Effector memory CD4-positive, alpha-beta T cell (primary cell): ENCODE data around the gene MTRF1L.
A peak's percentile ranks its signal among the peaks of the same experiment; 100 is the strongest.

Experiments used
- DNase-seq, 3 donors: peaks; one replicate each; pipeline ENCODE4 v3.0.0-alpha.2; 2020
- H3K27ac ChIP-seq: 2 replicates; pipeline ENCODE4 v1.7.0; 2013; ENCODE audit warnings: mild to moderate bottlenecking, low read length, moderate library complexity; ENCODE audit not compliant: insufficient read depth, poor library complexity, severe bottlenecking
- H3K27me3 ChIP-seq: replicated peaks from 2 replicates; pipeline ENCODE4 v1.7.0; 2013; ENCODE audit warnings: mild to moderate bottlenecking, low read length; ENCODE audit not compliant: insufficient read depth, control insufficient read depth, poor library complexity, severe bottlenecking
- H3K36me3 ChIP-seq: 2 replicates; pipeline ENCODE4 v1.7.0; 2013; ENCODE audit warnings: mild to moderate bottlenecking, low read length, moderate library complexity; ENCODE audit not compliant: control insufficient read depth, insufficient read depth
- H3K4me1 ChIP-seq: 2 replicates; pipeline ENCODE4 v1.7.0; 2013; ENCODE audit warnings: low read length, mild to moderate bottlenecking; ENCODE audit not compliant: control insufficient read depth, insufficient read depth, poor library complexity, severe bottlenecking
- H3K4me3 ChIP-seq: 2 replicates; pipeline ENCODE4 v1.7.0; 2013; ENCODE audit warnings: low read length, low read depth, mild to moderate bottlenecking; ENCODE audit not compliant: insufficient read depth, poor library complexity, severe bottlenecking
- H3K9me3 ChIP-seq: 2 replicates; pipeline ENCODE4 v1.7.0; 2013; ENCODE audit warnings: mild to moderate bottlenecking, low read length, moderate library complexity; ENCODE audit not compliant: control insufficient read depth

Gene MTRF1L

GRCh38 chr6:153031335-153031955 lies 28.9 kb upstream of the MTRF1L start:
- no peaks in the 10 kb centered on the region for H3K9me3 ChIP-seq
- no peaks in the 10 kb centered on the region for H3K36me3 ChIP-seq
- H3K4me3 ChIP-seq: no peak overlapping the region
- DNase-seq: no peak
- H3K4me1 ChIP-seq: no peaks in the 10 kb centered on the region
- H3K27me3 ChIP-seq: no peaks in the 10 kb centered on the region
- H3K27ac ChIP-seq: no peak overlapping the region

- no peaks in the 10 kb centered on the region for H3K4me1 ChIP-seq
- H3K9me3 ChIP-seq: no peaks in the 10 kb centered on the region
- H3K36me3 ChIP-seq: no peaks in the 10 kb centered on the region
- no peaks in the 10 kb centered on the region for H3K27me3 ChIP-seq
- H3K4me3 ChIP-seq: no peak overlapping the region
- no peak for DNase-seq
- H3K27ac ChIP-seq: no peak overlapping the region
Observed at GRCh38 chr6:153028963-153029362, 26.5 kb upstream of the MTRF1L start.

DNA sequence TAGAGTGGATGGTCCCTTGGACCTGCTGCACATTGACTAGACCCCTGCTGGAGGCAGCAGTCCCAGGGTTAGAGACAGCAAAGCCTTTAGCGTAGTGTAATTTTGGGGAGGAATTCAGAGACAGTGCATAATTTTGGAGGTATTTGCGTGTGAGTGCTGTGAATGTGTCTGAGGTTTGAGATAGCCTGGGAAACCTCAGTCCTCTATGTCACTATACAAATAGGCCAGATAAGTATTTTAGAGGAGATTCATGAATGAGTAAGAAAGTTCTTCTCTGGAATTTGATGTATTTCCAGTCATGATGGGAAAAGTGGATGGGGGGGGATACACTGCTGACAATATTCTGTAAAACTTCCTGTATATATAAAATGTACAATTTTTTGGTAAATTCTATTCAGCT lies 25.8 kb upstream of the MTRF1L start:
- H3K27ac ChIP-seq: no peak overlapping the region
- H3K27me3 ChIP-seq: no peaks in the 10 kb centered on the region
- H3K9me3 ChIP-seq: no peaks in the 10 kb centered on the region
- H3K4me3 ChIP-seq: no peak overlapping the region
- no peak for DNase-seq
- H3K4me1 ChIP-seq: no peaks in the 10 kb centered on the region
- H3K36me3 ChIP-seq: no peaks in the 10 kb centered on the region

GRCh38 chr6:153027480-153027879 lies 25.0 kb upstream of the MTRF1L start:
- DNase-seq: no peak
- Histone ChIP-seq H3K27ac (no peak overlapping the region), H3K27me3 (no peaks in the 10 kb centered on the region), H3K9me3 (no peaks in the 10 kb centered on the region), H3K4me1 (no peaks in the 10 kb centered on the region), H3K36me3 (no peaks in the 10 kb centered on the region), H3K4me3 (no peak overlapping the region)

DNA sequence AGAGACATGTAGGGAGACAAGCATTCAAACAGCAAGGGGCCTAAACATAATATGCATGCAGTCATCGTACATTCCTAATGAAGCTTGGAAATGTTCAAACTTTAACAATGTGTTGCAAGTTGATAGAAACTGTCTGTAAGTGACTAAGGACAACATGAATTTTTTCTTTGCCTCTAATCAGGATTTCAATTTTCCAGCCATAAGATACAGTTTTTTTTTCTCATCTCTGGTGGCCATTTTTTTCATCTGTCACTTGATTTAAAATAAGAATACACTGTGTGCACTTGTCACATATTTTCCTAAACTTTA lies 22.2 kb upstream of the MTRF1L start:
- Histone ChIP-seq H3K27ac (no peak overlapping the region), H3K27me3 (no peaks in the 10 kb centered on the region), H3K4me1 (no peaks in the 10 kb centered on the region), H3K9me3 (no peaks in the 10 kb centered on the region), H3K36me3 (no peaks in the 10 kb centered on the region), H3K4me3 (no peak overlapping the region)
- no peak for DNase-seq

DNA sequence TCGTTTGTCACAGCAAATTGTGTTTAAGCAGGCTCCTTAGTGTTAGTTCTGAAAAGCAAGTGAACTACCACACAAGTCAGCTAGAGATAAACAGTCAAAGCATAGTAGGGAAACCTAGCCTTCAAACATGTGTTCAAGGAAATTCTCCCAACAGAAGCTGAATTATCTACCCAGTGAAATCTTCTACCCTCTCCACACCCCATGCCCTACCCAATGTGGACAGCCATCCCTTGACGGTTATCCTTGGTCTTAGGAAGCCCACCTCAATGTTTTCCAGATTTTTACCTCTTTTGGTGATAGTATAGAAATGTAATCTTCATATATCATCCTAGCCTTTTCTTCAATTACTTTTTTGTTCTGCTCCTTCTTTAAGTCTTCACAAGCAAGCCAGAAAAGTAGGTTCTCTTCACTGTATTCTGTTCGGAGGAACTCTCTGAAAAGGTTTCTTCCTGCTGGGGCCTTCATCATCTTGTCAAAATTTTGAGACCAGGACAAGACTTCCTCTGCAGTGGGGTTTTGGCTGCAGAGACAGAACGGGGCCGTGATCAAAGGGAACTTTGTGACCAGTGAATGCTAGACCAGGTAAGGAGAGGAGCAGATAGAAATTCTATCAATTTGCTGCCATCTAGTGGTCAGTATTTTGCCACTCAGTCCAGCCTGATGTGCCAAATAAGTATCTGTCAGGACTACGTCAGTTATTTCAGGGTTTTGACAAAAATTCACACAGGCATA lies 21.6 kb upstream of the MTRF1L start:
- Histone ChIP-seq H3K27me3 (no peaks in the 10 kb centered on the region), H3K4me3 (no peak overlapping the region), H3K36me3 (no peaks in the 10 kb centered on the region), H3K27ac (no peak overlapping the region), H3K9me3 (no peaks in the 10 kb centered on the region), H3K4me1 (no peaks in the 10 kb centered on the region)
- DNase-seq: peak in 2 of 3 donors; percentile 1 to 15

DNA sequence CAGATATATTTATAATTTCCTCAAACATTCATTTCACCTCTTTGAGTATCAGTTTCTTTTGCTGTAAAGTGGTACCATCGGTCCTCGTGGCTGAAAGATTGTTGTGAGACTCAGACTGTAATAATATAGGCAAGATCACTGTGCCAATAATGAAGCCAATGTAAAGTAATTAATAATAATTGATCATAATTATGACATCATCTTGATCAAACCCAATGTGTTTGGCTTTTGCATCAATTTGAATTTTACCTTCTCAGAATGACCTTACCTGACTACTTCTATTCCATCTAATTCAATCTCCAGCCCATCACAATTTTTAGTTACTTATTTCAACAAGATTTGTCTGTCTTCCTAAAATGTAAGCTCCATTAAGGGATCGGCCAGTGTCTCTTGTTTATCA lies 15.8 kb upstream of the MTRF1L start:
- H3K36me3 ChIP-seq: no peaks in the 10 kb centered on the region
- DNase-seq: no peak
- H3K4me3 ChIP-seq: no peak overlapping the region
- H3K27ac ChIP-seq: no peak overlapping the region
- H3K27me3 ChIP-seq: no peaks in the 10 kb centered on the region
- no peaks in the 10 kb centered on the region for H3K9me3 ChIP-seq
- no peaks in the 10 kb centered on the region for H3K4me1 ChIP-seq

DNA sequence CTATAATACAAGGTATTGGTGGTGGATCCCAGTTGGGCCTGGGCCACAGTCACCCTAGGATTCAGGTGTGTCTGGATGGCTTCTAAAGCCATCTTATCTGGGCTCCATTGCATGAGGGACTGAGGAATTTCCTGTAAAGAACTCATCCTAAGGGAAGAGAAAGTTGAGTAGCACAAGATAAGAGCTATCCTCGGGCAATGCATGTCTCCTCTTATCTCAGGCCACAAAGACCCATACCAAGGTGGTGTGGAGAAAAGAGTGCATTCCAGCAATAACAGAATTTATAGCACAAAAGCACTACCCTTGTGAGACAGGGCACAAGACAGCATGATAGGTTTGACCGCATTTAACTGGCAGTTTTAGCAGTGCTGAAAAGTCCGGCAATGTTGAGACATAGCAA lies 14.3 kb upstream of the MTRF1L start:
- Histone ChIP-seq H3K27ac (no peak overlapping the region), H3K4me1 (no peaks in the 10 kb centered on the region), H3K36me3 (no peaks in the 10 kb centered on the region), H3K27me3 (no peaks in the 10 kb centered on the region), H3K9me3 (no peaks in the 10 kb centered on the region), H3K4me3 (no peak overlapping the region)
- DNase-seq: no peak

GRCh38 chr6:153015094-153015640 lies 12.7 kb upstream of the MTRF1L start:
- Histone ChIP-seq H3K4me3 (no peak overlapping the region), H3K27ac (no peak overlapping the region), H3K27me3 (no peaks in the 10 kb centered on the region), H3K9me3 (no peaks in the 10 kb centered on the region), H3K4me1 (no peaks in the 10 kb centered on the region), H3K36me3 (no peaks in the 10 kb centered on the region)
- no peak for DNase-seq

DNA sequence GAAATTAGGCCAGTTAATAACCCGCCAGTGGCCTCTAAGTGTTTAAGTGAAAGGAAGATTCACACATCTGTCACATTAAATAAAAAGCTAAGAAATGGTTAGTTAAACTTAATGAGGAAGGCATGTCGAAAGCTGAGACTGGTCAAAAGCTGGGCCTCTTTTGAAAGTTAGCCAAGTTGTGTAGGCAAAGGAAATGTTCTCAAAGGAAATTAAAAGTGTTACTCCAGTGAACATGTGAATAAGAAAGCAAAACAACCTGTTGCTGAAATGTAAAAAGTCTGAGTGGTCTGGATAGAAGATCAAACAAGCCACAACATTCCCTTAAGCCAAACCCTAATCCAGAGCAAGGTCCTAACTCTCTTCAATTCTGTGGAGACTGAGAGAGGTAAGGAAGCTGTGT lies 10.9 kb upstream of the MTRF1L start:
- H3K4me3 ChIP-seq: no peak overlapping the region
- no peak for DNase-seq
- H3K4me1 ChIP-seq: no peaks in the 10 kb centered on the region
- H3K36me3 ChIP-seq: no peaks in the 10 kb centered on the region
- H3K27me3 ChIP-seq: no peaks in the 10 kb centered on the region
- H3K9me3 ChIP-seq: no peaks in the 10 kb centered on the region
- no peak overlapping the region for H3K27ac ChIP-seq
